Fibroblast of lung (primary cell): ENCODE data around the gene SCTR. TPM values are rescaled to one million over a fixed set of nuclear protein-coding genes. Genes with fewer than 3 reads are reported as not detected.

Experiments used
- DNase-seq, 2 donors: peaks; one replicate each; pipeline versions ENCODE4 v3.0.0 to v3.0.0-alpha.2; 2010; ENCODE audit warnings: low read depth in 2 of 2
- H2AFZ ChIP-seq: 2 replicates; pipeline ENCODE4 v1.5.1; 2012; ENCODE audit warnings: low read length, control low read depth, inconsistent platforms
- H3K27ac ChIP-seq: 2 replicates; pipeline ENCODE4 v1.5.1; 2011; ENCODE audit warnings: low read length, control low read depth; ENCODE audit not compliant: insufficient read depth
- H3K27me3 ChIP-seq: 2 replicates; pipeline ENCODE4 v1.5.1; 2011; ENCODE audit warnings: mild to moderate bottlenecking, low read length; ENCODE audit not compliant: control insufficient read depth, insufficient read depth
- H3K36me3 ChIP-seq: 2 replicates; pipeline ENCODE4 v1.5.1; 2011; ENCODE audit warnings: low read length; ENCODE audit not compliant: control insufficient read depth, insufficient read depth
- H3K4me1 ChIP-seq: 2 replicates; pipeline ENCODE4 v1.5.1; 2011; ENCODE audit warnings: low read length; ENCODE audit not compliant: control insufficient read depth, insufficient read depth; ENCODE audit errors: extremely low read depth
- H3K4me2 ChIP-seq: 2 replicates; pipeline ENCODE4 v1.5.1; 2011; ENCODE audit warnings: low read length, control low read depth; ENCODE audit not compliant: insufficient read depth; ENCODE audit errors: extremely low read depth
- H3K4me3 ChIP-seq, 4 experiments: fragments of 200-600 bp in 1 of 4; sonication (generic) in 1 of 4; replicated peaks in 1 of 4; 2 replicates each; pipeline ENCODE4 v1.5.1; 2011 to 2016; ENCODE audit warnings: low read length in 4 of 4, low read depth in 3 of 4, mild to moderate bottlenecking in 3 of 4, control low read depth in 2 of 4, inconsistent platforms in 1 of 4, mixed read lengths in 1 of 4; ENCODE audit not compliant: insufficient read depth in 1 of 4; ENCODE audit errors: control extremely low read depth in 1 of 4
- H3K79me2 ChIP-seq: 2 replicates; pipeline ENCODE4 v1.5.1; 2012; ENCODE audit warnings: mild to moderate bottlenecking, low read length, inconsistent platforms; ENCODE audit not compliant: control insufficient read depth, insufficient read depth
- H3K9ac ChIP-seq: 2 replicates; pipeline ENCODE4 v1.5.1; 2011; ENCODE audit warnings: mild to moderate bottlenecking, low read length, control low read depth; ENCODE audit not compliant: insufficient read depth
- H3K9me3 ChIP-seq: 2 replicates; pipeline ENCODE4 v1.5.1; 2012; ENCODE audit warnings: low read depth, low read length; ENCODE audit not compliant: control insufficient read depth, insufficient read depth
- H4K20me1 ChIP-seq: 2 replicates; pipeline ENCODE4 v1.5.1; 2011; ENCODE audit warnings: low read length; ENCODE audit not compliant: control insufficient read depth, insufficient read depth; ENCODE audit errors: extremely low read depth
- EZH2 ChIP-seq: IDR thresholded peaks from 2 replicates; pipeline ENCODE4 v1.5.1; 2012; ENCODE audit warnings: low read length, control low read depth, mild to moderate bottlenecking; ENCODE audit errors: missing control alignments
- polyA plus RNA-seq, 2 donors: library from polyadenylated mRNA; depleted of rRNA in 1 of 2; stranded (reverse) in 1 of 2; unstranded in 1 of 2; fragments of >200 nt; gene quantifications; 2 replicates each; pipeline ENCODE4 v1.2.1, GENCODE V29; 2011 to 2012; ENCODE audit warnings: missing spikeins in 1 of 2
- total RNA-seq: library from RNA; depleted of rRNA; stranded (reverse); fragments of >200 nt; gene quantifications from 2 replicates; pipeline ENCODE4 v1.2.1, GENCODE V29; 2014
- TF ChIP-seq, protein P1 (sequence below), 2 donors: IDR thresholded peaks in 1 of 2; conservative IDR thresholded peaks in 1 of 2; 1 replicate in 1 of 2; 2 replicates in 1 of 2; pipeline ENCODE4 v1.5.1; 2011 to 2012; ENCODE audit warnings: low read length in 2 of 2, control low read depth in 1 of 2, inconsistent platforms in 1 of 2, low read depth in 1 of 2, mild to moderate bottlenecking in 1 of 2

The SCTR gene
- total and polyA plus RNA-seq, 2 donors (not counting 1 experiment from before 2014, with no cell fraction given): not detected

DNA sequence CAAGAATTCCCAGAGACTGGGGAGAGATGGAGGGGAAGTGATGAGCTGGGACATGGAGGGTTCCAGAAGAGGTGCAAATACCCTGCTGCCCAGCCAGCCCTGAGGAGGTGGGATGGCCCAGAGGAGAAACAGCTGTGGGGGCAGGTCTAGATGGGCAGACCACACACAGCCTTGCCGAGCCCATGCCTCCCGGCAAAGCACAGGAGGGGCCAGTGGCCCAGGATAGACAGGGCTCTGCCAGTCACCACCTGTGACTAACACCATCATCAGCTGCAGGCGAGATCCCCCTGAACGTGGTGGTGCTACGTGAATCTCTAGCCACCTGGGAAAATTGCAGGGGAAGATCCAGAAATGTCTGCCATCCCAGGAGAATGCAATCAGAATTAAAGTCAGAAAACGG, 39.4 kb downstream of the SCTR start:
- no peak overlapping the region for H2AFZ ChIP-seq
- no peak overlapping the region for H3K9ac ChIP-seq
- H3K27ac ChIP-seq: no peak overlapping the region
- H3K4me2 ChIP-seq: no peak overlapping the region
- H4K20me1 ChIP-seq: no peaks in the 10 kb centered on the region
- H3K9me3 ChIP-seq: no peaks in the 10 kb centered on the region
- H3K27me3 ChIP-seq: no peaks in the 10 kb centered on the region
- no peak overlapping the region for H3K4me3 ChIP-seq
- TF ChIP-seq, protein P1, sequence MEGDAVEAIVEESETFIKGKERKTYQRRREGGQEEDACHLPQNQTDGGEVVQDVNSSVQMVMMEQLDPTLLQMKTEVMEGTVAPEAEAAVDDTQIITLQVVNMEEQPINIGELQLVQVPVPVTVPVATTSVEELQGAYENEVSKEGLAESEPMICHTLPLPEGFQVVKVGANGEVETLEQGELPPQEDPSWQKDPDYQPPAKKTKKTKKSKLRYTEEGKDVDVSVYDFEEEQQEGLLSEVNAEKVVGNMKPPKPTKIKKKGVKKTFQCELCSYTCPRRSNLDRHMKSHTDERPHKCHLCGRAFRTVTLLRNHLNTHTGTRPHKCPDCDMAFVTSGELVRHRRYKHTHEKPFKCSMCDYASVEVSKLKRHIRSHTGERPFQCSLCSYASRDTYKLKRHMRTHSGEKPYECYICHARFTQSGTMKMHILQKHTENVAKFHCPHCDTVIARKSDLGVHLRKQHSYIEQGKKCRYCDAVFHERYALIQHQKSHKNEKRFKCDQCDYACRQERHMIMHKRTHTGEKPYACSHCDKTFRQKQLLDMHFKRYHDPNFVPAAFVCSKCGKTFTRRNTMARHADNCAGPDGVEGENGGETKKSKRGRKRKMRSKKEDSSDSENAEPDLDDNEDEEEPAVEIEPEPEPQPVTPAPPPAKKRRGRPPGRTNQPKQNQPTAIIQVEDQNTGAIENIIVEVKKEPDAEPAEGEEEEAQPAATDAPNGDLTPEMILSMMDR (conservative IDR thresholded peaks at IDR 0.05 in 1 of 2, IDR thresholded peaks at IDR 0.05 in 1 of 2; ENCODE audit: low read depth in 1 of 2, low read length in 2 of 2): no peak
- no peak for TF ChIP-seq EZH2
- H3K36me3 ChIP-seq: no peaks in the 10 kb centered on the region
- DNase-seq: no peak
- H3K79me2 ChIP-seq: no peaks in the 10 kb centered on the region
- no peaks in the 10 kb centered on the region for H3K4me1 ChIP-seq

DNA sequence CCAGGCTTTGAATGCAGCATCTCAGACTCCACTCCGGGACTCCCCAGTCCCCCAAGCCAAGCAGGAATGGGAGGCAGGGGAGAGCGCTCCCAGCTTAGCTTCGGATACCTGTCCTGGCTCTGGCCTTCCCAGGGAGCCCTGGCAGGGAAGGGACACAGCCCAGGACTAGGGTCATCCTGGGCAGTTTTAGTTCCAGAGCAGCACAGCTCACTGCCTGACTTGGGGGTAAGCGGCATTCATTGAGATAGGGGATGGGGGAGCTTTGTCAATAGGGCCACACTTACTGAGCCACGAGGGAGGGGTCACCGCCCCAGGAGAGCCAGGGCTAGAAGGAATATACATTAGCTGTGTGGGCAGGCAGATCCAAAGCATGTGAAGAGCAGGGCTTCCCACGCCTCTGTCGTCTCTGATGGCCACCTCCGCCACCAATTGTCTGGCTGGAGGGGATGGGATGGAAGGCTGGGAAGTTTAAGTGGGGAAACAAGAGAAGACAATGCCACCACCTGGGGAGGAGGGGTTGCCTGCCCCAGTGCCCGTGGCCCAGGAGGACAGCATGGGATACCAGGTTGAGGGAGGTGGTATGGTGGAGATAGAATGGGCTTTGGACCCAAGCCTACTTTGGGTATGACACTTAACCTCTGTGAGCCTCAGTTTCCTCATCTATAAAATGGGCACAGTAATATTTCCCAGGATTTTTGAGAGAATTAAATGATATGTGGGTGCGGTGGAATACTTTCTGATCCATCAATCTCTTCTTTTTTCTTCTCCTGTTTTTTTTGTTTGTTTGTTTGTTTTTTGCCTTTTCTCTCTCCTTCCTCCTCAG, 40.2 kb downstream of the SCTR start:
- H3K4me2 ChIP-seq: no peak overlapping the region
- H3K4me3 ChIP-seq: no peak overlapping the region
- no peak overlapping the region for H3K9ac ChIP-seq
- H3K36me3 ChIP-seq: no peaks in the 10 kb centered on the region
- no peak overlapping the region for H2AFZ ChIP-seq
- DNase-seq: no peak
- no peak for TF ChIP-seq EZH2
- TF ChIP-seq, protein P1 (conservative IDR thresholded peaks at IDR 0.05 in 1 of 2, IDR thresholded peaks at IDR 0.05 in 1 of 2; ENCODE audit: low read depth in 1 of 2, low read length in 2 of 2): no peak
- no peaks in the 10 kb centered on the region for H3K27me3 ChIP-seq
- H3K4me1 ChIP-seq: no peaks in the 10 kb centered on the region
- H3K27ac ChIP-seq: no peak overlapping the region
- no peaks in the 10 kb centered on the region for H3K79me2 ChIP-seq
- no peaks in the 10 kb centered on the region for H3K9me3 ChIP-seq
- H4K20me1 ChIP-seq: no peaks in the 10 kb centered on the region

DNA sequence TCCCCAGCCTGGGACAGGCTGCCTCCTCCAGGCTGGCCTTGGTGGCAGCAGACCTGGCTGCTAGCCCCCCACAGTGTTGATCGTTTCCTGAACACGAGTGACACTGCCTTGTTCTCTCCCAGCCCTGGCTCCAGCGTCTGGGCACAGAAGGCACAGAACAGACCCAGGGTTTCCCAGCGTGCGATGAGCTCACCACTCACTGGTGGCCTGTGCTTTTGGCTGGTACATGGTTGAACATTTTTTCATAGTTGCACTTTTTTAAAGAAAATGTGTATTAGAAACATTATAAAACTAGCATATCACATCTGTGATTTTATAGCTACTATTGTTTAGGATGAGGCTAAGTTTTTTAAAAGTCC, 40.9 kb downstream of the SCTR start:
- Histone ChIP-seq H3K27ac (no peak overlapping the region), H3K9me3 (no peaks in the 10 kb centered on the region), H3K36me3 (no peaks in the 10 kb centered on the region), H3K4me3 (no peak overlapping the region), H4K20me1 (no peaks in the 10 kb centered on the region), H3K4me2 (no peak overlapping the region), H2AFZ (no peak overlapping the region), H3K79me2 (no peaks in the 10 kb centered on the region), H3K9ac (no peak overlapping the region), H3K27me3 (no peaks in the 10 kb centered on the region), H3K4me1 (no peaks in the 10 kb centered on the region)
- DNase-seq: no peak
- TF ChIP-seq EZH2: no peak
- TF ChIP-seq, protein P1 (conservative IDR thresholded peaks at IDR 0.05 in 1 of 2, IDR thresholded peaks at IDR 0.05 in 1 of 2; ENCODE audit: low read depth in 1 of 2, low read length in 2 of 2): no peak
